ENCODE data around the gene CCNYL1.
A peak's percentile ranks its signal among the peaks of the same experiment; 100 is the strongest.

CCNYL1 gene

DNA sequence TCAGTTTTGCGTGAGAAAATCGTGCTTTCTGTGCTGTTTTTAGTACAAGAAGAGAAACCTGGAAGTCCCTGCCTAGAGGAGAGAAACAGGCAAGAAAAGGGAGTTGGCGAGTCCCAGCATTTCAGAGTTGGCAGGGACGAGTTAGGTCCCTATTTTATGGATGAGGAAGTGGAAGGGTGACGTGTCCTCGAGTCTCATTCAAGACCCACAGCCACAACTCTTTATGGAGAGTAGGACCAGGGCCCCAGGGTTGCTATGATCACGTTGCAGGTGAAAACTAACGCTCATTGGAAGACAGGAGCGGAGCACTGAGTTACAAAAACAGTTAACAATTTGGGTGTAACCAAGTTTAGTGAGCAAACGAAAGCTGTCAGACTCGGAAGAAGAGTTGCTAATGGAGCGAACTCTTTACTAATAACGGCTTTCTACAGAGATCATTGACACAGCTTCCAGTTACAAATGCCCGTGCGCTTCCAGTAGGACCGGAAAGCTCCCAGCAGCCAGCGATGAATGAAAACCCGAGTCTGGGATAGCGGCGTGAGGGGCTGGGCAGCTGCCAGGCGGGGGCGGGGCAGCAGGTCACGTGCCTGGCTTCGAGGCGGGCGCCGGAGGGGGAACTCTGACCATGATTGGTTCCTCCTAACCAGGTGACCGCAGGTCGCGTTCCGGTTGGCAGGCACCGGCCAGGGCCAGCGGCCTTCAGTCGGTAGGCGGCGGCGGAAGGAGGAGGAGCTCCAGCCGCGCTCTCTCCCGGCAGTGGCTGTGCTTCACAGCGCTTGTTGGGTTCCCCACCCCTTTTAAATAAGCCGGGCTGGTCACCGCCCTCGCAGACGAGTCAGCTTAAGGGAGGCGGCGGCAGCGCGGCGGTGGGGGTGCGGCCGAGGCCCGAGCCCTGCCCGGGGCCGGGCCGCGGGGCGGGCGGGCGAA lies at the start of gene CCNYL1:
Gene CCNYL1, plus strand, starts transcription at position 827 of the 927 bp plus-strand sequence. CDS start 257 bp downstream, outside the sequence.
- H3K36me3 ChIP-seq (ENCODE audit: control insufficient read depth, insufficient read depth, low read length) = no peaks in the 10 kb centered on the region

DNA sequence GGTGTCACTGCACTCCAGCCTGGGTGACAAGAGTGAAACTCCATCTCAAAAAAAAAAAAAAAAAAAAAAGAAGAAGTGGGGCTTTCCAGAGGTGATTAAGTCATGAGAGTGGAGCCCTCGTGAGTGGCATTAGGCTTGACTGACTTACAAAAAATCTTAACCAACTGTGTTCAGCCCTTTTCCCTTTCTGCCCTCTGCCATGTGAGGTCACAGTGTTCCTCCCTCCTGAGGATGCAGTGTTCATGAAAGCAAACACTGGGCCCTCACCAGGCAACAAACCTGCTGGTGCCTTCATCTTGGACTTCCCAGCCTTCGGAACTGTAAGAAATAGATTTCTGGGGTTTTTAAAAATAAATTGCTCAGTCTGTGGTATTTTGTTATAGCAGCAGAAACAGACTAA lies 49.2 kb upstream of the CCNYL1 start:
- Histone ChIP-seq H3K27me3 (ENCODE audit: control insufficient read depth, insufficient read depth, low read length) (no peaks in the 10 kb centered on the region), H3K36me3 (ENCODE audit: control insufficient read depth, insufficient read depth, low read length) (no peaks in the 10 kb centered on the region), H3K4me1 (ENCODE audit: control insufficient read depth, insufficient read depth, low read length) (peaks cover 4% of the 10 kb centered on the region), H3K9ac (ENCODE audit: low read depth, low read length) (no peak overlapping the region), H3K27ac (ENCODE audit: low read depth, low read length) (no peak overlapping the region), H3K9me3 (ENCODE audit: control insufficient read depth, insufficient read depth, low read length) (no peaks in the 10 kb centered on the region), H3K4me3 (ENCODE audit: low read depth, low read length) (no peak overlapping the region)

More for the DNA sequence above, at the start of gene CCNYL1:
- peak within 1 kb of the TSS; percentile 85 for H3K27ac ChIP-seq (ENCODE audit: low read depth, low read length)
- H3K9ac ChIP-seq (ENCODE audit: low read depth, low read length) = peak within 1 kb of the TSS; percentile 38
- H3K4me3 ChIP-seq (ENCODE audit: low read depth, low read length) = peak within 1 kb of the TSS; percentile 78
- H3K27me3 ChIP-seq (ENCODE audit: control insufficient read depth, insufficient read depth, low read length) = no peaks in the 10 kb centered on the region
- no peaks in the 10 kb centered on the region for H3K4me1 ChIP-seq (ENCODE audit: control insufficient read depth, insufficient read depth, low read length)
- H3K9me3 ChIP-seq (ENCODE audit: control insufficient read depth, insufficient read depth, low read length) = no peaks in the 10 kb centered on the region

DNA sequence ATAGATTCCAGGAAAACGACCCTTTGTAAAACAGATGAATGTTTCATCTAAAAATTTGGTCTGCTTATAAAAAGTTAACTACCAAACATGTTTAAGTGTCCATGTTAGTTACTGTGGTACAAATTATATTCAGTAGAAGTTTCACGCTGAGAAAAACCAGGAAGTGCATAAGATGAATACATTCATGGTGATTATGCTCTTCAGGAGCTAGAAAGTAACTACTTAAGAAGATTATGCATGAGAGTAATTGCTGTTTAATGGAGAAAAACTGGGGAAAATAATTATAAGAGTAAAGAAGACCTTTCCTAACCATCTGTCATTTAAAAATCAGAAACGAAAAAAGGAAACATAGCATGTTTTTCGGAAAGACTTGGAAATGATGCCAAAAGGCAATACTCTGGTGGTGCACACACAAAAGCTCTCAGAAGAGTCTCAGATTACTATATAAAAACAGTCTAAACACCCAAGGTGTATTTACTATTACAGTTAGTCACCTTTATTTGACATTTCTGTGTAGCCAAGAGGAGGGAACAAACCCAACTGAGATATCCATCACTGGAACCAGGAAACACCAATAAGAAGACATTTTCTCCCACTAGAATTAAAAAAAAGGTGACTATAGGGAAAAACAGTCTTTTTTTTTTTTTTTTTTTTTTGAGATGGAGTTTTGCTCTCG lies 47.4 kb upstream of the CCNYL1 start:
- H3K9me3 ChIP-seq (ENCODE audit: control insufficient read depth, insufficient read depth, low read length) = no peaks in the 10 kb centered on the region
- no peak overlapping the region for H3K4me3 ChIP-seq (ENCODE audit: low read depth, low read length)
- no peaks in the 10 kb centered on the region for H3K36me3 ChIP-seq (ENCODE audit: control insufficient read depth, insufficient read depth, low read length)
- no peaks in the 10 kb centered on the region for H3K27me3 ChIP-seq (ENCODE audit: control insufficient read depth, insufficient read depth, low read length)
- H3K9ac ChIP-seq (ENCODE audit: low read depth, low read length) = no peak overlapping the region
- H3K4me1 ChIP-seq (ENCODE audit: control insufficient read depth, insufficient read depth, low read length) = peaks cover 4% of the 10 kb centered on the region
- no peak overlapping the region for H3K27ac ChIP-seq (ENCODE audit: low read depth, low read length)

DNA sequence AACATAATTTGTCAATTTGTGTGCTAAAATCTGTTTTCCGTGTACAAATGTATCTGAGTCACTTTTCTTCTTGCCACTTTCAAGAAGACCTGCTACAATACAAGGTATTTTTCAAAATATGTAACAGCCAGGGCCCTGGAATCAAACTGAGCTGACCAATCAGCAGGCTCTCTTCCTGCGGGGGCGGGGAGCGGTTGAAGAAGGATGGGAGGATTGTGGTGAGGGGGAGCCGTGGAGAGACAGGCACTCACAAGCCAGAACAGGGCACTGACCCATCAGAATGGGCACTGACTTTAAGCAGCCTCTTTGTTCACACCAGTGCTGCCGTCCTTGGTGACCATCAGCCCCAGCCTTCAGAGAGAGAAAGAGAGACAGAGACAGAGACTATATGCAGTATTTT lies 40.6 kb upstream of the CCNYL1 start:
- no peak overlapping the region for H3K9ac ChIP-seq (ENCODE audit: low read depth, low read length)
- no peak overlapping the region for H3K27ac ChIP-seq (ENCODE audit: low read depth, low read length)
- no peaks in the 10 kb centered on the region for H3K9me3 ChIP-seq (ENCODE audit: control insufficient read depth, insufficient read depth, low read length)
- no peak overlapping the region for H3K4me3 ChIP-seq (ENCODE audit: low read depth, low read length)
- H3K36me3 ChIP-seq (ENCODE audit: control insufficient read depth, insufficient read depth, low read length) = no peaks in the 10 kb centered on the region
- no peaks in the 10 kb centered on the region for H3K27me3 ChIP-seq (ENCODE audit: control insufficient read depth, insufficient read depth, low read length)
- H3K4me1 ChIP-seq (ENCODE audit: control insufficient read depth, insufficient read depth, low read length) = peaks cover 14% of the 10 kb centered on the region

DNA sequence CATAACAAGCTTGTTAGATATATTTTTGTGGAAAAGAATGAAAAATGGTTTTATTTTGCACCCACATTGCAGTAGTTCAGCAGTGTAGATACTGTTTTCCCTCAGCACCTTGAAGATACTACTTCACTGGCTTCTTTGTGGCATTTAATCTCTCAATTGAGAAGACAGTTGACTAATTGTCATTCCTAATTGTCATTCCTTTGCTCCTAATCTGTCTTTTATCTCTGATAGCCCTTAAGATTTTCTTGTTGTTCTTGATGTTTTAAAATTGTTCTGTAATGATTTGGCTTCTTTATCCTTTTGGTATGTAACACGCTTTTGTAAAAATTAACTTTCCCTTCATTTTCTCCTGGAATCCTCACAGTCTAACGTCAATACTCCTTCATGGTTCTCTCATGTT lies 38.0 kb upstream of the CCNYL1 start:
- Histone ChIP-seq H3K4me1 (ENCODE audit: control insufficient read depth, insufficient read depth, low read length) (peaks cover 14% of the 10 kb centered on the region), H3K4me3 (ENCODE audit: low read depth, low read length) (no peak overlapping the region), H3K36me3 (ENCODE audit: control insufficient read depth, insufficient read depth, low read length) (no peaks in the 10 kb centered on the region), H3K9ac (ENCODE audit: low read depth, low read length) (no peak overlapping the region), H3K27me3 (ENCODE audit: control insufficient read depth, insufficient read depth, low read length) (no peaks in the 10 kb centered on the region), H3K9me3 (ENCODE audit: control insufficient read depth, insufficient read depth, low read length) (no peaks in the 10 kb centered on the region), H3K27ac (ENCODE audit: low read depth, low read length) (peak overlapping the region; percentile 71)

DNA sequence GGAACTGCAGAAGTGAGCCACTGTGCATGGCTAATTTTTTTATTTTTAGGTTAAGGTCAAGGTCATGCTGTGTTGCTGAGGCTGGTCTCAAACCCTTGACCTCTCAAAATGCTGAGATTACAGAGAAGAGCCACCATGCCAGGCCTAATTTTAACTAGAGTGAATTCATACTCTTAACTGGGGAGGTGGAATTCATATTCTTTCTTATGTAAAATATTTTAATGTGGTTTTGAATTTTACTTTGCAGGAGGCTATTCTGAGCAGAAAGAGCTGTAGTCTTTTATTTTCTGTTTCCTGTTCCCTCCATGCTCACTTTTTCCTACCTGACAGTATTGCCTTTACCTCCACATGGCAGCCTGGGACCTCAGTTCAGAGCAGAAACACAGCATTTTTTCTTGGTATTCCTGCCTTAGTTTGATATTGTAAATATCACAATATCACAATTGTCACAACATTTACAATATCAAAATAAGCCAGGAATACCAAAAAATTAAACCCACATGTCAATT lies 37.1 kb upstream of the CCNYL1 start:
- Histone ChIP-seq H3K9ac (ENCODE audit: low read depth, low read length) (no peak overlapping the region), H3K27ac (ENCODE audit: low read depth, low read length) (peak overlapping the region; percentile 71), H3K36me3 (ENCODE audit: control insufficient read depth, insufficient read depth, low read length) (no peaks in the 10 kb centered on the region), H3K27me3 (ENCODE audit: control insufficient read depth, insufficient read depth, low read length) (no peaks in the 10 kb centered on the region), H3K4me3 (ENCODE audit: low read depth, low read length) (no peak overlapping the region), H3K9me3 (ENCODE audit: control insufficient read depth, insufficient read depth, low read length) (no peaks in the 10 kb centered on the region), H3K4me1 (ENCODE audit: control insufficient read depth, insufficient read depth, low read length) (peaks cover 14% of the 10 kb centered on the region)

DNA sequence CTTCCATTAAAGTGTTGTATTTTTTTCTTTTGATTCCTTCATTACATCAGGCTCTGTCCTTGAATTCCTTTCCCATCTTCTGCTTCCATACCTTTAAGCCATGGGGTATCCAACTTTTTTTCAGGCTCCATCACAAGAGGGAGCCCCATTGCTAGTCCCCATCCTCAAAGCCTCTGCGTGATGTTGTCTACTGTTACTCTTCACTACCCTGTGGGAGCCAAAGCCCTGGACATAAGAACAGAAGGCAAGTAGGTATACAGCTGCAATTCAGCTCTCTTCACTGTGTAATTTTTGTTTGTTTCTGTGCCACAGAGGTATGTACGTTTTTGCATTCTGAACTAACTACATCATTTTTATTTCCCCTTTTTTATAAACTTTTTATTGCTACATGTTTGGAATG lies 36.6 kb upstream of the CCNYL1 start:
- Histone ChIP-seq H3K27ac (ENCODE audit: low read depth, low read length) (peak overlapping the region; percentile 71), H3K27me3 (ENCODE audit: control insufficient read depth, insufficient read depth, low read length) (no peaks in the 10 kb centered on the region), H3K9me3 (ENCODE audit: control insufficient read depth, insufficient read depth, low read length) (no peaks in the 10 kb centered on the region), H3K4me1 (ENCODE audit: control insufficient read depth, insufficient read depth, low read length) (peaks cover 14% of the 10 kb centered on the region), H3K4me3 (ENCODE audit: low read depth, low read length) (no peak overlapping the region), H3K9ac (ENCODE audit: low read depth, low read length) (no peak overlapping the region), H3K36me3 (ENCODE audit: control insufficient read depth, insufficient read depth, low read length) (no peaks in the 10 kb centered on the region)

DNA sequence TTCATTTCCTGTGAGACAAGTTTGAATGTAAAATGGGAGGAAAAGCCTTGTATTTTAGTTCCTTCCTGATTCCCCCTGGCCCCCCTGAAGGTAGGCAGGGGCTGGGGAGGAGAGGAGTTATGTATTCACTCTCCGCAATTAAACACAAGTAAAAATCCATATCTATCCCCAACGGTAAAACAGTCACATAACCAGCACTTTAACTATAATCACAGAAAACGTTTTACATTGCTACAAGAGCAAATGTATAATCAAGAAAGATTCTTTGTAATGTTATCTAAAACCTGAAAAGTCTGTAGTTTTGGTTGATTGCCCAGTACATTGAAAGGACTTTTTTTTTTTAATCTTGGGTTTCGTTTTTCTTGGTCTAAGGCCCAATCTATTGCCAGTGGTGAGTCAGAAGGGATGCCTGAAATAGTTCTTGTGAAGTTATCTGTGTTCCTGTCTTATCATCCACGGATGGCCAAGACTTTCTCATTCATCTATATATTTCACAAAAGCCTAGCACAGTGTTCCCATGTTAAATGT lies 34.5 kb upstream of the CCNYL1 start:
- H3K9me3 ChIP-seq (ENCODE audit: control insufficient read depth, insufficient read depth, low read length) = no peaks in the 10 kb centered on the region
- no peaks in the 10 kb centered on the region for H3K36me3 ChIP-seq (ENCODE audit: control insufficient read depth, insufficient read depth, low read length)
- H3K27me3 ChIP-seq (ENCODE audit: control insufficient read depth, insufficient read depth, low read length) = no peaks in the 10 kb centered on the region
- peaks cover 14% of the 10 kb centered on the region for H3K4me1 ChIP-seq (ENCODE audit: control insufficient read depth, insufficient read depth, low read length)
- H3K4me3 ChIP-seq (ENCODE audit: low read depth, low read length) = no peak overlapping the region
- no peak overlapping the region for H3K9ac ChIP-seq (ENCODE audit: low read depth, low read length)
- peak overlapping the region; percentile 44 for H3K27ac ChIP-seq (ENCODE audit: low read depth, low read length)

DNA sequence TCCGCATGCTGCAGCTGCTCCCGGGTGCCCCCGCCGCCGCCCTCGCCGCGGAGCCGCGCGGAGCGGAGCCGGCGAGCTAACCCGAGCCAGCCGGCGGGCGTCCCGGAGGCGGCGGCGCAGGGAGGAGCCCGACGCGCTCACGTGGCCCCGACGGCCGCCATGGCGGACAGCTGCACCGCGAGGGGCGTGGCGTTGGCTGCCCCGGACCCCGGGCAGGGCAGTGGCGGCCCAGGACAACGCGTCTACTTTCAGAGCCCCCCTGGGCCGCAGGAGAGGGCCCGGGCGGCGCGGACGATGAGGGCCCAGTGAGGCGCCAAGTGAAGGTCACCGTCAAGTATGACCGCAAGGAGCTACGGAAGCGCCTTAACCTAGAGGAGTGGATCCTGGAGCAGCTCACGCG lies 30.0 kb upstream of the CCNYL1 start:
- peak overlapping the region; percentile 50; the same call in 1 of the 2 replicates for H3K4me3 ChIP-seq (ENCODE audit: low read depth, low read length)
- no peaks in the 10 kb centered on the region for H3K9me3 ChIP-seq (ENCODE audit: control insufficient read depth, insufficient read depth, low read length)
- 0 out of 2 replicates have a peak overlapping the region, but pooled peaks have one; percentile 30 for H3K9ac ChIP-seq (ENCODE audit: low read depth, low read length)
- H3K27ac ChIP-seq (ENCODE audit: low read depth, low read length) = no peak overlapping the region
- no peaks in the 10 kb centered on the region for H3K4me1 ChIP-seq (ENCODE audit: control insufficient read depth, insufficient read depth, low read length)
- no peaks in the 10 kb centered on the region for H3K27me3 ChIP-seq (ENCODE audit: control insufficient read depth, insufficient read depth, low read length)
- no peaks in the 10 kb centered on the region for H3K36me3 ChIP-seq (ENCODE audit: control insufficient read depth, insufficient read depth, low read length)

DNA sequence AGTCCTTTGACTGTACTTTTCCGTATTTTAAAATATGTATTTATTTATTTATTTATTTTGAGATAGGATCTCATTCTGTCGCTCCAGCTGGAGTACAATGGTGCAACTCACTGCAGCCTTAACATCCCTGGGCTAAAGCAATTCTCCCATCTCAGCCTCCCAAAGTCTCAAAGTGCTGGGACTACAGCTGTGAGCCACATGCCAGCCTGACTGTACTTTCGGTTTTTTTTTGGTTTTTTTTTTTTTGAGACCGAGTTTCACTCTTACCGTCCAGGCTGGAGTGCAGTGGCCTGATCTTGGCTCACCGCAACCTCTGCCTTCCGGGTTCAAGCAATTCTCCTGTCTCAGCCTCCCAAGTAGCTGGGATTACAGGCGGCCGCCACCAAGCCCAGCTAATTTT lies 28.9 kb upstream of the CCNYL1 start:
- no peak overlapping the region for H3K9ac ChIP-seq (ENCODE audit: low read depth, low read length)

DNA sequence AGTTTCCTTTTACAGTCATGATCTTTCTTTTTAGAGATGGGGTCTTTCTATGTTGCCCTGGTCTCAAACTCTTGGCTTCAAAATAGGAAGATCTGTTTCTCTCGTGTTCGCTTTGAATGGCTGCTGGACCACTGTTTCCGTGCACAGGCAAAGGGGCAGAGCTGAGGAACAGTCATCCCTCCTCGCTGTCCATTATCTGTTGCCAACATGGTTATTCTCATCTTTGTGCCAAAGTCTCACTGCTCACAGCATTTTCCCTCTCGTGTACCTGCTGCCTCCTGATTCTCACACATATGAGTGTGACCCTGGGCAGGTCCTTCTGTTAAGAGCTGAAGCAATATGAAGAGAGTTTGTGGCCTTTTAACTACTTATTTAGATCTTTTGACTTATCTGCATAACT lies 28.0 kb upstream of the CCNYL1 start:
- Histone ChIP-seq H3K4me1 (ENCODE audit: control insufficient read depth, insufficient read depth, low read length) (no peaks in the 10 kb centered on the region), H3K4me3 (ENCODE audit: low read depth, low read length) (no peak overlapping the region), H3K36me3 (ENCODE audit: control insufficient read depth, insufficient read depth, low read length) (no peaks in the 10 kb centered on the region), H3K9me3 (ENCODE audit: control insufficient read depth, insufficient read depth, low read length) (no peaks in the 10 kb centered on the region), H3K27me3 (ENCODE audit: control insufficient read depth, insufficient read depth, low read length) (no peaks in the 10 kb centered on the region), H3K27ac (ENCODE audit: low read depth, low read length) (no peak overlapping the region), H3K9ac (ENCODE audit: low read depth, low read length) (no peak overlapping the region)

More for the DNA sequence above, 28.9 kb upstream of the CCNYL1 start:
- Histone ChIP-seq H3K9me3 (ENCODE audit: control insufficient read depth, insufficient read depth, low read length) (no peaks in the 10 kb centered on the region), H3K27ac (ENCODE audit: low read depth, low read length) (no peak overlapping the region), H3K4me1 (ENCODE audit: control insufficient read depth, insufficient read depth, low read length) (no peaks in the 10 kb centered on the region), H3K36me3 (ENCODE audit: control insufficient read depth, insufficient read depth, low read length) (no peaks in the 10 kb centered on the region), H3K4me3 (ENCODE audit: low read depth, low read length) (no peak overlapping the region), H3K27me3 (ENCODE audit: control insufficient read depth, insufficient read depth, low read length) (no peaks in the 10 kb centered on the region)

Data from HUES48 (cell line).